WTC11 (cell line): Measurements from ENCODE around the gene DUXB.

Experiments
- CBFB ChIP-seq: sonication (generic); formaldehyde crosslinking; IDR thresholded peaks from 2 replicates; pipeline ENCODE4 v1.8.1; 2022; ENCODE audit warnings: mild to moderate bottlenecking, low read depth, missing genetic modification reagents
- FOXP4 ChIP-seq: sonication (generic); formaldehyde crosslinking; IDR thresholded peaks from 2 replicates; pipeline ENCODE4 v1.8.0; 2022; ENCODE audit warnings: mild to moderate bottlenecking, missing genetic modification reagents
- JUN ChIP-seq: sonication (generic); formaldehyde crosslinking; IDR thresholded peaks from 2 replicates; pipeline ENCODE4 v1.8.0; 2023; ENCODE audit warnings: mild to moderate bottlenecking, missing genetic modification reagents
- MAX ChIP-seq: sonication (generic); formaldehyde crosslinking; IDR thresholded peaks from 2 replicates; pipeline ENCODE4 v1.8.0; 2022; ENCODE audit warnings: mild to moderate bottlenecking, missing genetic modification reagents
- NR2C2 ChIP-seq: sonication (generic); formaldehyde crosslinking; IDR thresholded peaks from 2 replicates; pipeline ENCODE4 v1.8.0; 2022; ENCODE audit warnings: mild to moderate bottlenecking, missing genetic modification reagents
- NR3C1 ChIP-seq: sonication (generic); formaldehyde crosslinking; conservative IDR thresholded peaks from 2 replicates; pipeline ENCODE4 v1.8.1; 2023; ENCODE audit warnings: low read depth, mild to moderate bottlenecking, missing genetic modification reagents
- TF ChIP-seq, protein P1 (sequence below): fragments of 200-600 bp; IDR thresholded peaks from 2 replicates; pipeline ENCODE4 v1.8.0; 2022; ENCODE audit warnings: antibody characterized with exemption
- TF ChIP-seq, protein P2 (sequence below): sonication (generic); formaldehyde crosslinking; IDR thresholded peaks from 2 replicates; pipeline ENCODE4 v1.8.0; 2022; ENCODE audit warnings: mild to moderate bottlenecking, missing genetic modification reagents

- TF ChIP-seq FOXP4 (CRISPR knock-in tag) = no peak
- TF ChIP-seq, protein P1, sequence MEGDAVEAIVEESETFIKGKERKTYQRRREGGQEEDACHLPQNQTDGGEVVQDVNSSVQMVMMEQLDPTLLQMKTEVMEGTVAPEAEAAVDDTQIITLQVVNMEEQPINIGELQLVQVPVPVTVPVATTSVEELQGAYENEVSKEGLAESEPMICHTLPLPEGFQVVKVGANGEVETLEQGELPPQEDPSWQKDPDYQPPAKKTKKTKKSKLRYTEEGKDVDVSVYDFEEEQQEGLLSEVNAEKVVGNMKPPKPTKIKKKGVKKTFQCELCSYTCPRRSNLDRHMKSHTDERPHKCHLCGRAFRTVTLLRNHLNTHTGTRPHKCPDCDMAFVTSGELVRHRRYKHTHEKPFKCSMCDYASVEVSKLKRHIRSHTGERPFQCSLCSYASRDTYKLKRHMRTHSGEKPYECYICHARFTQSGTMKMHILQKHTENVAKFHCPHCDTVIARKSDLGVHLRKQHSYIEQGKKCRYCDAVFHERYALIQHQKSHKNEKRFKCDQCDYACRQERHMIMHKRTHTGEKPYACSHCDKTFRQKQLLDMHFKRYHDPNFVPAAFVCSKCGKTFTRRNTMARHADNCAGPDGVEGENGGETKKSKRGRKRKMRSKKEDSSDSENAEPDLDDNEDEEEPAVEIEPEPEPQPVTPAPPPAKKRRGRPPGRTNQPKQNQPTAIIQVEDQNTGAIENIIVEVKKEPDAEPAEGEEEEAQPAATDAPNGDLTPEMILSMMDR = no peak
- no peak for TF ChIP-seq MAX (CRISPR knock-in tag)
- TF ChIP-seq, protein P2, sequence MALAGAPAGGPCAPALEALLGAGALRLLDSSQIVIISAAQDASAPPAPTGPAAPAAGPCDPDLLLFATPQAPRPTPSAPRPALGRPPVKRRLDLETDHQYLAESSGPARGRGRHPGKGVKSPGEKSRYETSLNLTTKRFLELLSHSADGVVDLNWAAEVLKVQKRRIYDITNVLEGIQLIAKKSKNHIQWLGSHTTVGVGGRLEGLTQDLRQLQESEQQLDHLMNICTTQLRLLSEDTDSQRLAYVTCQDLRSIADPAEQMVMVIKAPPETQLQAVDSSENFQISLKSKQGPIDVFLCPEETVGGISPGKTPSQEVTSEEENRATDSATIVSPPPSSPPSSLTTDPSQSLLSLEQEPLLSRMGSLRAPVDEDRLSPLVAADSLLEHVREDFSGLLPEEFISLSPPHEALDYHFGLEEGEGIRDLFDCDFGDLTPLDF (CRISPR knock-in tag) = no peak
- TF ChIP-seq CBFB (CRISPR knock-in tag) = no peak
- no peak for TF ChIP-seq NR2C2
- TF ChIP-seq NR3C1 (CRISPR knock-in tag) = no peak
- TF ChIP-seq JUN (CRISPR knock-in tag) = no peak
These were observed 31.6 kb upstream of the DUXB start for GRCh38 chr16:75732871-75733270.
